ENCODE measurements around the gene RHOJ. TPM values are rescaled to one million over a fixed set of nuclear protein-coding genes. Genes with fewer than 3 reads are reported as not detected.

The RHOJ gene
- total and polyA plus RNA-seq, 2 of the 13 experiments (the other 11 are each of a cell fraction or from before 2014, with no cell fraction given): 0.22 to 1.3 TPM

GRCh38 chr14:63180011-63180410 is 24.2 kb upstream of the RHOJ start:
- ATAC-seq: no peak
- whole genome bisulfite sequencing (ENCODE audit: low lambda C conversion rate): 0% methylated on average over 3 of the region's 3 CpGs
- H3K4me1 ChIP-seq (ENCODE audit: insufficient read depth, low read length): no peaks in the 10 kb centered on the region

More at GRCh38 chr14:63180011-63180410, 24.2 kb upstream of the RHOJ start:
- DNase-seq (ENCODE audit: low spot score) (no peak), FAIRE-seq (no peak)
- no peaks in the 10 kb centered on the region for H3K9me3 ChIP-seq (ENCODE audit: low read length)
- peaks cover 0 to 1% of the 10 kb centered on the region in 2 experiments; a peak in 1 of 5 replicates for H3K27me3 ChIP-seq (ENCODE audit: control insufficient read depth in 1 of 2, insufficient read depth in 2 of 2, low read length in 2 of 2)
- BruUV-seq (replicated peaks): no TSS peak
- no peak overlapping the region for H2AFZ ChIP-seq (ENCODE audit: low read length)
- H3K36me3 ChIP-seq (replicated peaks in 1 of 2; ENCODE audit: control insufficient read depth in 1 of 2, insufficient read depth in 2 of 2, low read length in 2 of 2): no peaks in the 10 kb centered on the region
- no peak overlapping the region for H3K27ac ChIP-seq (ENCODE audit: extremely low read length, insufficient read depth, low read length)
- no peak overlapping the region for H3K9ac ChIP-seq (ENCODE audit: insufficient read depth, low read depth, low read length)
- no peak overlapping the region for H3K4me2 ChIP-seq (ENCODE audit: low read depth, low read length)
- H3K79me2 ChIP-seq (ENCODE audit: insufficient read depth, low read length): no peaks in the 10 kb centered on the region
- CTCF ChIA-PET (ENCODE audit: low intra/inter-chr PET ratio, low total read pairs): no interaction called here
- POLR2A ChIA-PET: no interaction called here
- intact Hi-C loops (cut with micrococcal nuclease; ENCODE audit: unreplicated experiment) (no loop called here), in situ Hi-C loops (cut with HindIII; ENCODE audit: extremely low pct_ligation_motif_present, low pct_unique_long_range_greater_than_20kb) (no loop called here)
- TF ChIP-seq LBX2 (CRISPR knock-in tag; IDR thresholded peaks at IDR 0.05; ENCODE audit: borderline replicate concordance): no peak
- TF ChIP-seq TIGD3 (CRISPR knock-in tag; IDR thresholded peaks at IDR 0.05; ENCODE audit: borderline replicate concordance): no peak
- no peak for TF ChIP-seq THAP8 (CRISPR knock-in tag; IDR thresholded peaks at IDR 0.05; ENCODE audit: borderline replicate concordance)
- no peak for TF ChIP-seq NR0B2 (CRISPR knock-in tag; IDR thresholded peaks at IDR 0.05)
- no peak for TF ChIP-seq TFAP4 (IDR thresholded peaks at IDR 0.05; ENCODE audit: borderline replicate concordance, low read depth)
- no peak for TF ChIP-seq SPEN (CRISPR knock-in tag; IDR thresholded peaks at IDR 0.05; ENCODE audit: low read depth)
- TF ChIP-seq ZFP90 (CRISPR knock-in tag; IDR thresholded peaks at IDR 0.05; ENCODE audit: borderline replicate concordance): no peak
- TF ChIP-seq PCBP2 (optimal IDR thresholded peaks at IDR 0.05; ENCODE audit: low read depth, low read length, poor library complexity, severe bottlenecking): no peak
- TF ChIP-seq XBP1 (CRISPR knock-in tag; IDR thresholded peaks at IDR 0.05): no peak
- H4K20me1 ChIP-seq (ENCODE audit: insufficient read depth, low read length): no peaks in the 10 kb centered on the region; the same call in 1 of the 2 replicates
- H3K4me3 ChIP-seq (replicated peaks in 1 of 3; ENCODE audit: insufficient read depth in 1 of 3, low read depth in 2 of 3, low read length in 3 of 3): no peak overlapping the region
